ENCODE measurements around the gene CARD9.
A peak's percentile ranks its signal among the peaks of the same experiment; 100 is the strongest.

The CARD9 gene

GRCh38 chr9:136399176-136400037 is 25.9 kb upstream of the CARD9 start:
- Histone ChIP-seq H3K4me1 (ENCODE audit: control insufficient read depth, low read depth, low read length) (peaks cover 5% of the 10 kb centered on the region), H3K9me3 (ENCODE audit: control insufficient read depth, low read depth, low read length) (no peaks in the 10 kb centered on the region), H3K27me3 (ENCODE audit: control insufficient read depth, insufficient read depth, low read length) (no peaks in the 10 kb centered on the region), H3K27ac (ENCODE audit: low read length) (peak overlapping the region; percentile 52), H3K9ac (ENCODE audit: low read length) (peak overlapping the region; percentile 86), H3K36me3 (ENCODE audit: control insufficient read depth, low read depth, low read length) (peaks cover 40% of the 10 kb centered on the region), H3K4me3 (ENCODE audit: low read length) (peak overlapping the region; percentile 78)

DNA sequence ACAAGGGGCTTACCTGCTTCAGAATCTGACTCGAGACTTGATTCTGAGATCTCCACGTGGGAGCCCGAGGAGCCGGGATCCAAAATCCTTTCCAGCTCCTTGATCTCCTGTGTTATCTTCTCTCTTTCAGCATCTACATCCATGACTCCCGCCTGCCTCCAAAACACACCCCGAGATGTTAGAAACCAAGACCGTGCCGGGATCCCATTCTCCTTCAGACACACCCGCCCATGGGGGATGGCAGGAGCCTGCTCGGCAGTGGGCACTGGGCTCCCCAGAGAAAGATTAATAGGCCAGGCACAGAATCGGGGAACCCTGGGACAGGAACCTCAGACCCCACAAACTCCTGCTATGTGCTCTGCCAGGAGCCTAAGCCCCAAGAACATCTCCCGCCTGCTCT is 24.8 kb upstream of the CARD9 start:
- H3K27me3 ChIP-seq (ENCODE audit: control insufficient read depth, insufficient read depth, low read length), result no peaks in the 10 kb centered on the region
- H3K9me3 ChIP-seq (ENCODE audit: control insufficient read depth, low read depth, low read length), result no peaks in the 10 kb centered on the region
- no peak overlapping the region for H3K9ac ChIP-seq (ENCODE audit: low read length)
- peaks cover 51% of the 10 kb centered on the region for H3K36me3 ChIP-seq (ENCODE audit: control insufficient read depth, low read depth, low read length)
- no peak overlapping the region for H3K27ac ChIP-seq (ENCODE audit: low read length)
- peaks cover 5% of the 10 kb centered on the region for H3K4me1 ChIP-seq (ENCODE audit: control insufficient read depth, low read depth, low read length)
- no peak overlapping the region for H3K4me3 ChIP-seq (ENCODE audit: low read length)

- no peaks in the 10 kb centered on the region for H3K9me3 ChIP-seq (ENCODE audit: control insufficient read depth, low read depth, low read length)
- H3K36me3 ChIP-seq (ENCODE audit: control insufficient read depth, low read depth, low read length), result peaks cover 55% of the 10 kb centered on the region
- peaks cover 5% of the 10 kb centered on the region for H3K4me1 ChIP-seq (ENCODE audit: control insufficient read depth, low read depth, low read length)
- H3K9ac ChIP-seq (ENCODE audit: low read length), result no peak overlapping the region
- H3K27ac ChIP-seq (ENCODE audit: low read length), result no peak overlapping the region
- H3K4me3 ChIP-seq (ENCODE audit: low read length), result no peak overlapping the region
- no peaks in the 10 kb centered on the region for H3K27me3 ChIP-seq (ENCODE audit: control insufficient read depth, insufficient read depth, low read length)
Measured at GRCh38 chr9:136397643-136398042, 24.2 kb upstream of the CARD9 start.

DNA sequence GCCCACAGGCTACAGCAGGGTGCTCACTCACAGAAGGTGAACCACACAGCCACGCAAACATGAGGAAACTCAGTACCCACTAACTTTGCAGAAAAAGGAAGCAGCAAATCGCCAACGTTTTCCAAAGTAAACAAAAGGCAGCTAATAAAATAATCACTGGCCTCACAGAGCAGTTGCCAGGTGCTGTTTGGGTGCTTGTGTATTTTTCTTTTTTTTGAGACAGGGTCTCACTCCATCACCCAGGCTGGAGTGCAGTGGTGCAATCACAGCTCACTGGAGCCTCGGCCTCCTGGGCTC is 22.7 kb upstream of the CARD9 start:
- no peaks in the 10 kb centered on the region for H3K9me3 ChIP-seq (ENCODE audit: control insufficient read depth, low read depth, low read length)
- no peak overlapping the region for H3K9ac ChIP-seq (ENCODE audit: low read length)
- H3K4me1 ChIP-seq (ENCODE audit: control insufficient read depth, low read depth, low read length), result peaks cover 5% of the 10 kb centered on the region
- no peak overlapping the region for H3K4me3 ChIP-seq (ENCODE audit: low read length)
- no peaks in the 10 kb centered on the region for H3K27me3 ChIP-seq (ENCODE audit: control insufficient read depth, insufficient read depth, low read length)
- no peak overlapping the region for H3K27ac ChIP-seq (ENCODE audit: low read length)
- peaks cover 61% of the 10 kb centered on the region for H3K36me3 ChIP-seq (ENCODE audit: control insufficient read depth, low read depth, low read length)

- Histone ChIP-seq H3K36me3 (ENCODE audit: control insufficient read depth, low read depth, low read length) (peaks cover 64% of the 10 kb centered on the region), H3K9me3 (ENCODE audit: control insufficient read depth, low read depth, low read length) (no peaks in the 10 kb centered on the region), H3K27ac (ENCODE audit: low read length) (no peak overlapping the region), H3K4me3 (ENCODE audit: low read length) (no peak overlapping the region), H3K4me1 (ENCODE audit: control insufficient read depth, low read depth, low read length) (peaks cover 5% of the 10 kb centered on the region), H3K27me3 (ENCODE audit: control insufficient read depth, insufficient read depth, low read length) (no peaks in the 10 kb centered on the region), H3K9ac (ENCODE audit: low read length) (no peak overlapping the region)
Measured at GRCh38 chr9:136395345-136396218, 22.1 kb upstream of the CARD9 start.

- Histone ChIP-seq H3K9ac (ENCODE audit: low read length) (no peak overlapping the region), H3K4me1 (ENCODE audit: control insufficient read depth, low read depth, low read length) (peaks cover 5% of the 10 kb centered on the region), H3K27ac (ENCODE audit: low read length) (no peak overlapping the region), H3K9me3 (ENCODE audit: control insufficient read depth, low read depth, low read length) (no peaks in the 10 kb centered on the region), H3K36me3 (ENCODE audit: control insufficient read depth, low read depth, low read length) (peaks cover 65% of the 10 kb centered on the region), H3K4me3 (ENCODE audit: low read length) (no peak overlapping the region), H3K27me3 (ENCODE audit: control insufficient read depth, insufficient read depth, low read length) (no peaks in the 10 kb centered on the region)
Measured at GRCh38 chr9:136395020-136395340, 21.5 kb upstream of the CARD9 start.

GRCh38 chr9:136394312-136395019 is 21.0 kb upstream of the CARD9 start:
- Histone ChIP-seq H3K9ac (ENCODE audit: low read length) (no peak overlapping the region), H3K27me3 (ENCODE audit: control insufficient read depth, insufficient read depth, low read length) (no peaks in the 10 kb centered on the region), H3K27ac (ENCODE audit: low read length) (no peak overlapping the region), H3K9me3 (ENCODE audit: control insufficient read depth, low read depth, low read length) (no peaks in the 10 kb centered on the region), H3K36me3 (ENCODE audit: control insufficient read depth, low read depth, low read length) (peaks cover 70% of the 10 kb centered on the region), H3K4me3 (ENCODE audit: low read length) (no peak overlapping the region), H3K4me1 (ENCODE audit: control insufficient read depth, low read depth, low read length) (peaks cover 5% of the 10 kb centered on the region)

- Histone ChIP-seq H3K27ac (ENCODE audit: low read length) (no peak overlapping the region), H3K9me3 (ENCODE audit: control insufficient read depth, low read depth, low read length) (no peaks in the 10 kb centered on the region), H3K4me1 (ENCODE audit: control insufficient read depth, low read depth, low read length) (no peaks in the 10 kb centered on the region), H3K4me3 (ENCODE audit: low read length) (no peak overlapping the region), H3K9ac (ENCODE audit: low read length) (no peak overlapping the region), H3K27me3 (ENCODE audit: control insufficient read depth, insufficient read depth, low read length) (no peaks in the 10 kb centered on the region), H3K36me3 (ENCODE audit: control insufficient read depth, low read depth, low read length) (peaks cover 78% of the 10 kb centered on the region)
Measured at GRCh38 chr9:136393531-136393930, 20.1 kb upstream of the CARD9 start.

DNA sequence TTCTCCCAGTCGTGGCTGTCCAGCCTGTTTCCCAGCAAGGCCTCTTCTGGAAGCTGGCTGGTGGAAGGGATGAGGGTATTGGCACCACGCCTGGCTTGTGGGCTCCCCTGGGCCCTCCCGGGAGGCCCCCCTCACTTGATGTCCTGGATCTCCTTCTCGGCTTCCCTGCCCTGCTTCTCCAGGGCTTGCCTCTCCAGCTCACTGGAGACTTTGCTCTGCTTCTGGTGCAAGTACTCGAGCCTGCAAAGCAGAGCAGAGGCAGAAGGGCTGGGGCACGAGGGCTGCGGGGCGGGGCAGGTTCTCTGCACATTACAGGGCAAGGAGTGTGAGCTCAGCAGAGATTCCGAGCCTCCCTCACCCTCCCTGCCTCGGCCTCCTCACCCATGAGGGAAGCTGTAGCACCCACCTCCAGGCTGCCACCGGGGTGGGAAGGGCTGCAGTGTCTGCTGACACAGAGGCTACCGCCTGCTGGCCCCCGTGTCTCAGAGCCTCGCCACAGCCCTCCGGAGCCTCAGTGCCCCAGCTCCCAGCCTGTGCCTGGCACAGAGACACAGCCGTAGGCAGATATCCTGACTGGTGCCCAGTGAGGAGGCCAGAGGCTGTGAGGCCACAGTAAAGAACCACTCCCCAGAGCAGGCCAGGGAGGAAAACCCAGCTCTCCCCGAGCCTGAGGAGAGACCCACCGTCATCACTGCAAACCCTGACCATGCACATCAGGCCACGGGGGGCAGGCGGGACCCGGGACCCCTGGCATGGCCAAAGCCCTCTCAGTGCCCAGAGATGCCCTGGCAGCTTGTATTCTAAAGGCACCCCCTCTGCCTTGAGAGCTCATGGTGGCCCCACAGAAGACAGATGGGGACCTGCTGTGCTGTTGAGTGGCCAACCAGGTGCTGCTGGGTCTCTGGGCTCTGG is 19.3 kb upstream of the CARD9 start:
- Histone ChIP-seq H3K27ac (ENCODE audit: low read length) (no peak overlapping the region), H3K36me3 (ENCODE audit: control insufficient read depth, low read depth, low read length) (peaks cover 85% of the 10 kb centered on the region)

GRCh38 chr9:136391737-136392537 is 18.5 kb upstream of the CARD9 start:
- H3K27ac ChIP-seq (ENCODE audit: low read length), result no peak overlapping the region
- H3K27me3 ChIP-seq (ENCODE audit: control insufficient read depth, insufficient read depth, low read length), result no peaks in the 10 kb centered on the region
- no peaks in the 10 kb centered on the region for H3K9me3 ChIP-seq (ENCODE audit: control insufficient read depth, low read depth, low read length)
- no peak overlapping the region for H3K9ac ChIP-seq (ENCODE audit: low read length)
- no peak overlapping the region for H3K4me3 ChIP-seq (ENCODE audit: low read length)
- H3K4me1 ChIP-seq (ENCODE audit: control insufficient read depth, low read depth, low read length), result no peaks in the 10 kb centered on the region
- H3K36me3 ChIP-seq (ENCODE audit: control insufficient read depth, low read depth, low read length), result peaks cover 90% of the 10 kb centered on the region

More for the DNA sequence above, 19.3 kb upstream of the CARD9 start:
- Histone ChIP-seq H3K4me3 (ENCODE audit: low read length) (no peak overlapping the region), H3K9me3 (ENCODE audit: control insufficient read depth, low read depth, low read length) (no peaks in the 10 kb centered on the region), H3K4me1 (ENCODE audit: control insufficient read depth, low read depth, low read length) (no peaks in the 10 kb centered on the region), H3K27me3 (ENCODE audit: control insufficient read depth, insufficient read depth, low read length) (no peaks in the 10 kb centered on the region), H3K9ac (ENCODE audit: low read length) (no peak overlapping the region)
